ENCODE measurements around the gene DYRK1A.

DNA sequence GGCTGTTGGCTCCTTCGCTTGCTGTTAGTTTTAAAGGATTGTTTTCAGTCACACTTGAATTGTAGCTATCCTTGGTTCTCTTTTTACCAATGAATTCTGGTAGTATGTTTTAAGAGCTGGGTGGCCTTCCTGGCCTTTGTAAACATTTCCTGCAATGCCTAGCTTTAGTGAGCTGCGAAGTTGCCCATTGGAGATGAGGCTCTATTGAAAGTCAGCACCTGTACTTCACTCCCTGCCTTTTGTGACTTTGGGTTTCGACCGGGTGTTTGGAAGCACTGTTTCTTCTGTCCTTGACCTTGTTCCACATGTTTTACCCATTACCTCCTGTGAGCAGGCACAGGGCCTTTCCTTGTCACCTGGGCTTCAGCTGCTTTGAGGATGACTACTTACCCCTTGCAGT, 64.7 kb downstream of the DYRK1A start:
- TF ChIP-seq, protein P1, sequence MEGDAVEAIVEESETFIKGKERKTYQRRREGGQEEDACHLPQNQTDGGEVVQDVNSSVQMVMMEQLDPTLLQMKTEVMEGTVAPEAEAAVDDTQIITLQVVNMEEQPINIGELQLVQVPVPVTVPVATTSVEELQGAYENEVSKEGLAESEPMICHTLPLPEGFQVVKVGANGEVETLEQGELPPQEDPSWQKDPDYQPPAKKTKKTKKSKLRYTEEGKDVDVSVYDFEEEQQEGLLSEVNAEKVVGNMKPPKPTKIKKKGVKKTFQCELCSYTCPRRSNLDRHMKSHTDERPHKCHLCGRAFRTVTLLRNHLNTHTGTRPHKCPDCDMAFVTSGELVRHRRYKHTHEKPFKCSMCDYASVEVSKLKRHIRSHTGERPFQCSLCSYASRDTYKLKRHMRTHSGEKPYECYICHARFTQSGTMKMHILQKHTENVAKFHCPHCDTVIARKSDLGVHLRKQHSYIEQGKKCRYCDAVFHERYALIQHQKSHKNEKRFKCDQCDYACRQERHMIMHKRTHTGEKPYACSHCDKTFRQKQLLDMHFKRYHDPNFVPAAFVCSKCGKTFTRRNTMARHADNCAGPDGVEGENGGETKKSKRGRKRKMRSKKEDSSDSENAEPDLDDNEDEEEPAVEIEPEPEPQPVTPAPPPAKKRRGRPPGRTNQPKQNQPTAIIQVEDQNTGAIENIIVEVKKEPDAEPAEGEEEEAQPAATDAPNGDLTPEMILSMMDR (IDR thresholded peaks at IDR 0.05), result no peak
- TF ChIP-seq POLR2A (IDR thresholded peaks at IDR 0.05), result no peak
- no peak for TF ChIP-seq EP300 (IDR thresholded peaks at IDR 0.05)

All from suprapubic skin (tissue), 3 donors.